ENCODE measurements around the gene MAP3K19.
"Not testable (repeated sequence)": the region's sequence is repeated elsewhere in the genome, so short reads cannot be mapped to it uniquely, and the experiment has no call there.

Gene MAP3K19, protein sequence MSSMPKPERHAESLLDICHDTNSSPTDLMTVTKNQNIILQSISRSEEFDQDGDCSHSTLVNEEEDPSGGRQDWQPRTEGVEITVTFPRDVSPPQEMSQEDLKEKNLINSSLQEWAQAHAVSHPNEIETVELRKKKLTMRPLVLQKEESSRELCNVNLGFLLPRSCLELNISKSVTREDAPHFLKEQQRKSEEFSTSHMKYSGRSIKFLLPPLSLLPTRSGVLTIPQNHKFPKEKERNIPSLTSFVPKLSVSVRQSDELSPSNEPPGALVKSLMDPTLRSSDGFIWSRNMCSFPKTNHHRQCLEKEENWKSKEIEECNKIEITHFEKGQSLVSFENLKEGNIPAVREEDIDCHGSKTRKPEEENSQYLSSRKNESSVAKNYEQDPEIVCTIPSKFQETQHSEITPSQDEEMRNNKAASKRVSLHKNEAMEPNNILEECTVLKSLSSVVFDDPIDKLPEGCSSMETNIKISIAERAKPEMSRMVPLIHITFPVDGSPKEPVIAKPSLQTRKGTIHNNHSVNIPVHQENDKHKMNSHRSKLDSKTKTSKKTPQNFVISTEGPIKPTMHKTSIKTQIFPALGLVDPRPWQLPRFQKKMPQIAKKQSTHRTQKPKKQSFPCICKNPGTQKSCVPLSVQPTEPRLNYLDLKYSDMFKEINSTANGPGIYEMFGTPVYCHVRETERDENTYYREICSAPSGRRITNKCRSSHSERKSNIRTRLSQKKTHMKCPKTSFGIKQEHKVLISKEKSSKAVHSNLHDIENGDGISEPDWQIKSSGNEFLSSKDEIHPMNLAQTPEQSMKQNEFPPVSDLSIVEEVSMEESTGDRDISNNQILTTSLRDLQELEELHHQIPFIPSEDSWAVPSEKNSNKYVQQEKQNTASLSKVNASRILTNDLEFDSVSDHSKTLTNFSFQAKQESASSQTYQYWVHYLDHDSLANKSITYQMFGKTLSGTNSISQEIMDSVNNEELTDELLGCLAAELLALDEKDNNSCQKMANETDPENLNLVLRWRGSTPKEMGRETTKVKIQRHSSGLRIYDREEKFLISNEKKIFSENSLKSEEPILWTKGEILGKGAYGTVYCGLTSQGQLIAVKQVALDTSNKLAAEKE (N-terminal part only)

DNA sequence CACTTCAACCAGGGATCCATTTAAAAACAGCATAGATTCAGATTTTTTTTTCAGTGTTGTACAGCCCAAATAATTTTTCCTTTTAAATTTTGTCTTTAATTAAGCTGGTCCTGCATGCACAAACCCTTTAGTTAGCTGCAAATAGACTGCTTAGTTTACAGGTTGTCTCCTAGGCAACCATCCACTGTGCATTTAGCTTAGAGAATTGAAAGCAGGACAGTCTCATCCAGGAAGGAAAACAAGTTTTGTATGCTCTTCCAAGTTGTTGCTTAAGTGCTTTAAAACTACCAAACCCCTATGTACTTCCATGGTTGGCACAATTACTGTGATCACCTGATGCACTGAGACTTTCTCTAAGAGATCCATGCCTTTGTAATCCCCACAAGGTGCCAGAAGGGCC, at the start of gene MAP3K19:
TSS of gene MAP3K19 (minus strand) at position 148 of the 400 bp plus-strand sequence. CDS start 22,800 bp downstream, outside the sequence.
- DNase-seq (ENCODE audit: low read depth, low spot score), result no peak

DNA sequence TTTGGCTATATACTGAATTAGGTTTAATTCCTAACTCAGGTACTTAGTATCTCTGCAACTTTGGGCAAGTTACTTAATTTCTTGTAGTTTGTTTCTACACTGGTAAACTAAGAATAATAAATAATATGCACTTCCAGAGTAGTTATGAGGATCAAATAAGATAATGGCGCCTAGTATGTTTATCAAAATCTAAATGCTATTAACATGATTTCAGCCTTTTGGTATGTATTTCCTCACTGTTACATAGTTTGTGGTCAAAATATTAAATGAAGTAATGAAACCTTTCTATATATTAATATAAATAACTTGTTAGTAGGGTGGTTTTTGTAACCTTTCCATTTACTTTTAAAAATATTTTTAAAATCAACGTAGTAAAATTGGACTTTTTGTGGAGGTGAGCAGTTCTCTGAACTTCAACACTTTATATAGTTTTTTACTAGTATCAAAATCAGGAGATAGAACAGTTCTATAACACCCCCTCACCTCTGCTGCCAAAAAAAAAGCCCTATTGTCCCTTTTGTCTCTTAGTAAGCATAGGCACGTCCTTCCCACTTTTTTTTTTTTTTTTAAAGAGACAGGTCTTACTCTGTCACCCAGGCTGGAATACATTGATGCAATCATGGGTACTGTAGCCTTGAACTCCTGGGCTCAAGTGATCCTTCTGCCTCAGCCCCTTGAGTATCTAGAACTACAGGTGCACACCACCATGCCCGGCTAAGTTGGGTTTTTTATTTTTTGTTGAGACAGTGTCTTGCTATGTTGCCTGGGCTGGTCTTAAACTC, 49.6 kb upstream of the MAP3K19 start:
- DNase-seq (ENCODE audit: low read depth, low spot score), result no peak

DNA sequence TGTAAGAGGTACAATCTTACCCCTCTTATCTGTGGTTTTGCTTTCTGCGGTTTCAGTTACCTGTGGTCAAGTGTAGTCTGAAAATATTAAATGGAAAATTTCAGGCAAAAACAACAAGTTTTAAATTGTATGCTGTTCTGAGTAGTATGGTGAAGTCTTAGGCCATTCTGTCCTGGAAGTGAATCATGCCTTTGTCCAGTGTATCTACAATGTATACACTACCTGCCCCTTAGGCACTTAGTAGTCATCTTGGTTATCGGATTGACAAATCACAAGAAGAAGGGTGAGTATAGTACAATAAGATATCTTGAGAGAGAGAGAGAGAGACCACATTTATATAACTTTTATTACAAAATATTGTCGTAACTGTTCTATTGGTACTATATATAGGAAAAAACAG, 48.3 kb upstream of the MAP3K19 start:
- DNase-seq (ENCODE audit: low read depth, low spot score), result no peak

DNA sequence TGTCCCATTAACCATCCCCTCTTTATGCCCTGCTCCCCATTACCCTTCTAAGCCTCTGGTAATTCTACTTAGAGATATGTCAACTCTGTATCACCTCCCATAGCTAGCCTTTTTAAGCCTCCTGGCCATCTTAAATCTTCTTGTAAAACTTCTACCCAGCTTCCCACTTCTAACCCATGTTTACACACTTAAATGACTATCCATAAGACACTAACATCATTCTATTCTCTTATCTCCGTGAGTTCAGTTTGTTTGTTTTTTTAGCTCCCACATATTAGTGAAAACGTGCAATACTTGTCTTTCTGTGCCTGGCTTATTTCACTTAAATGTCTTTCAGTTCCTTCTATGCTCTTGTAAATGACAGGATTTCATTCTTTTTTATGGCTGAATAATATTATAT, 47.3 kb upstream of the MAP3K19 start:
- no peak for DNase-seq (ENCODE audit: low read depth, low spot score)

DNA sequence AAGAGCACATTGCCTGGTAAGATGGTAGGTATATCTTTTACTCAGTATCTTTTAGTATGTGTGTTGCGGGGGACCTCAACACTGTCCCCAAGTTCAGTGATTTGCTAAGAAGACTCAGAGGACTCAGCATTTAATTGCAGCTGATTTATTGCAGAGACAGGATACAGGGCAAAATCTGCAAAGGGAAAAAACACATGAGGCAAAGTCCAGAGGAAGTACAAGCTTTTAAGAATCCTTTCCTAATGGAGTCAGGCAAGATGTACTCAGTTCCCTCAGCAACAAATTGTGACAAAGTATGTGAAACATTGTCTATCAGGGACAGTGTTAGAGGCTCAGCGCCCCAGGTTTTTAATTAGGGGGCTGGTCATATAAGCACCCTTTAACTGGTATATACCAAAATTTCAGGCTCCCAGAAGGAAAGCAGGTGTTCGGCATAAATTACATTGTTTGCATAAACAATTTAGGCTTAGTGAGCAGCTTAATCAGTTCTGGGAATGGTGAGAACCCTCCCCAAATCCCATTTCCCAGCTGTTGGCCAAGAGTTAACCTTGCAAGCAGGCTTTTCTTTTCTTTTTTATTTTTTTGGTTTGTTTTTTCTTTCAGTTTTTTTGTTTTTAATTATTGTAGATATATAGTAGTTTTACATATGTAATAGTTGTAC, 46.6 kb upstream of the MAP3K19 start:
- DNase-seq (ENCODE audit: low read depth, low spot score), result no peak

DNA sequence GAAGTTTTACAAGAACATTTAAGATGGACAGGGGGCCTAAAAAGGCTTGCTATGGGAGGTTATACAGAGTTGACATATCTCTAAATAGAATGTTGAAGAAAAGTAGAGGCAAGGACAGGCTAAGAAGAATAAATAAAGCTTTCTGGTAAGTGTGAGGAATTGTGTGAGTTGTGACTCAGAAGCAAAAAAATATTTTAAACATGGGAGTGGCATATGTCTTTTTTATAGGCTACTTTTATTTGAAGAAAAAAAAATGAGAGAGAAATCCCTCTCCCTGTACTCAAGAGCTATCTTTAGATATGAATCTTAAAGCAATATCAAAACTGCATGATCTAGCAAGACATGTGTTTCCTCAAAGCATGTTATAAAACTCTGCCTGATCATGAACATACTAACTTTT, 45.9 kb upstream of the MAP3K19 start:
- DNase-seq (ENCODE audit: low read depth, low spot score), result no peak

DNA sequence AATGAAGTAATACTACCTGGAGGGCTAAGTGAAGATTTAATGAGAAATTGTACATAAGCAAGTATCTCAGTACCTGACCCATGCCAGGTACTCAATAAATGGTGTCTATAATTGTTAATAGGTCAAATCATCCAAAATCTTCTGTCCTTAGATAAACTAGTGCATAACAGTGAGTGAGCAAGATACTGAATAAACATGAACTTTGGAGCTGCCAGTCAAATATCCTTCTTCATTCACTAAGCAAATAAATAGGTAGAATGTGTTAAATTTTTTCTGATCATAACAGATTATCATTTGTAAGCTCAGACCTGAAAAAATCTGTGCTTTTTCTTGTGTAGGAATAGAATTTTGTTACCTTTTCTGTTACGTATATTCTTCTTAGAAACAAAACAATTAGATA, 44.4 kb upstream of the MAP3K19 start:
- no peak for DNase-seq (ENCODE audit: low read depth, low spot score)

DNA sequence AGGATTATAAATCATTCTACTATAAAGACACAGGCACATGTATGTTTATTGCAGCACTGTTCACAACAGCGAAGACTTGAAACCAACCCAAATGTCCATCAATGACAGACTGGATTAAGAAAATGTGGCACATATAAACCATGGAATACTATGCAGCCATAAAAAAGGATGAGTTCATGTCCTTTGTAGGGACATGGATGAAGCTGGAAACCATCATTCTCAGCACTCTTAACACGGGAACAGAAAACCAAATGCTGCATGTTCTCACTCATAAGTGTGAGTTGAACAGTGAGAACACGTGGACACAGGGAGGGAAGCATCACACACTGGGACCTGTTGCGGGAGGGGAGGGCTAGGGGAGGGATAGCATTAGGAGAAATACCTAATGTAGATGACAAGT, 42.4 kb upstream of the MAP3K19 start:
- not testable (repeated sequence) for DNase-seq (ENCODE audit: low read depth, low spot score)

DNA sequence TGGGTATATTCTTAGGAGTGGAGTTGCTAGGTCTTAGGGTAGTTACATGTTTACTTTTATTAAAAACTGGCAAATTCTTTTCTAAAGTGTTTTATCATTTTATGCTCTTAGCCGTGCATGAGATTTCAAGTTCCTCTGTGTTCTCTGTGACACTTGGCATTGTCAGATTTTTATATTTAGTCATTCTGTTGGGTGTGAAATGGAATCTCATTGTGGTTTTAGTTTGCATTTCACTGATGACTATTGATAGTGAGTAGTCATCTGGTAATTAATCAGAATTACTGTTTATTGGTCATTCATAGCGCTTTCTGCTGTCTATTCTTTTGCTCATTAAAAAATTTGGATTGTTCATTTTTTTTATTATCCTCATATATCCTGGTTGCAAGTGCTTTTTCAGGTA, 39.0 kb upstream of the MAP3K19 start:
- no peak for DNase-seq (ENCODE audit: low read depth, low spot score)

DNA sequence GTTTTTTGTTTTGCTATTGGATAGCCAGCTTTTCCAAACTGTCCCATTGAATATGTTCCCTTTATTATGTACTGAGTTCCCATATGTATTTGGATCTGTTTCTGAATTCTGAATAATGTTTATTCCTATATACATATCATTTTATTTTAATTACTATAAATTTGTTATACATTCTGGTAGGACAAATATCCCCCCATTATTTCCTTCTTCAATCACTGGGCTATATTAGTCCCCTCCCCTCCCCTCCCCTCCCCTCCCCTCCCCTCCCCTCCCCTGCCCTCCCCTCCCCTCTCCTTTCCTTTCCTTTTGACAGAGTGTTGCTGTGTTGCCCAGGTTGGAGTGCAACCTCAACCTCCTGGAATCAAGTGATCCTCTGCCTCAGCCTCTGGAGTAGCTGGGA, 31.2 kb upstream of the MAP3K19 start:
- DNase-seq (ENCODE audit: low read depth, low spot score), result no peak

DNA sequence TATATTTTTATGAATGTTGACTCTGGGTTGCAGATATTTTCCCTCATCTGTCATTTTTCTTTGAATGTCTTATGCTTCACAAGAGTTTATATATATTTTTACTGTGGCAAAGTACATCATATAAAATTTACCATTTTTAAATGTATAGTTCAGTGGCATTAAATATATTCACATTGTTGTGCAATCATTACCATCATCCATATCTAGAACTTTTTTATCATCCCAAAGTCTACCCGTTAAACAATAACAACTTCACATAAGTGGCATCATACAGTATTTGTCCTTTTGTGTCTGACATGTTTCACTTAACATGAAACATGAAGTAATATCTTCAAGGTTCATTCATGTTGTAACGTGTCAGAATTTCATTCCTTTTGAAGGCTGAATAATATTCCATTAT, 29.3 kb upstream of the MAP3K19 start:
- DNase-seq (ENCODE audit: low read depth, low spot score), result no peak

DNA sequence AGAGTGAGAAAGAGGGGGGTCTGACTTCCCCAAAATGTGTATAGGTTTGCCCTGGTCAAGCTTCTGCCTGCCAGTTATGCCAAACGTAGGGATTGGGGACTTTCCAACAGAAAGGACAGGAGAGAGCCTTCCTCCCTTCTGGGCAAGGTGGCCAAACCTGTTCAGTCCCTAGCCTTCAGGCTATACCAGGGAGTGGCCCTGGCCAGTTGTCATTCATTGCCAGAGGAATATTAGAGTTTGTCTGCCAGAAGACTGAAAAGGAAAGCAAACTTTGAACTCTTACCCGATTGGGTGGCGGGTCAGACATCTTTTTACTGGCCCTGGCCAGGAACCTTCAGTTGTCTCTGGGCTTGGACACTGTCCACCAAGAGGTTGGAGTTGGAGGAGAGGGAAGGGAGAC, 27.0 kb upstream of the MAP3K19 start:
- no peak for DNase-seq (ENCODE audit: low read depth, low spot score)

DNA sequence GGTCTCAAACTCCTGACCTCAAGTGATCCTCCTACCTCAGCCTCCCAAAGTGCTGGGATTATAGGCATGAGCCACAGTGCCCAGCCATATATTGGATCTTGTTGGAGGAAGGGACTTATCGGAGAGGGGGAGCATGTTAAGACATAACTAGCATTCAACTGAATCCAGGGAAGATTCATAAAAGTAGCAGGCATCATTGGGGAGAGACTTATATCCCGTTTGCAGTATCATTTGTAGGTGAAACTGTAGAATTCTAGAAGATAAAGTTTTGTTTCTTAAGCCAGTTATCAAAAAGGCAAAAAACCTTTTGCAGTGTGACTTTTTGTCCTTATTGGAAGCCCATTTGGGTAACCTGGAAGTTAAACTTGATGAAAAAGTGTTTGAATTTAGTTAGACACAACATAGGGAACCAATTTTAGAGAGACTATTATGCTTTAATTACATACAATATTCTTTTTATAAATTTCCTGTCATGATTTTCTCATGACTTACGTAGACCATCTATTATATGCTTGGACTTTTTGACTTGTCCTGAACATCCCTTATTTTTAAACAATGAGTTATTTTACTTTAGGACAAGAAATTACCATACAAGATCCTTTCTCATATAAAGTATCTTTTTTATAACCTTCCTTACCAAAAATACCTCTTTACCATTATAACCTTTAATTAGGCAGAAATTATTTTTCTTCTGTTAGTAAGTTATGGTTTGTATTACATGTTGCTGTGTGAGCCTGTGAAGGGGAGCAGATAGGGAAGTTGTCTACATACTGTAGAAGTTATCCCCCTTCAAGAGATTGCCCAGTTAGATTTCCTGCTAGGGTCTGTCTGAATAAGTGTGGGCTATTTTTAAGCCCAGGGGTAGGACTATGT, 25.1 kb upstream of the MAP3K19 start:
- DNase-seq (ENCODE audit: low read depth, low spot score), result no peak

DNA sequence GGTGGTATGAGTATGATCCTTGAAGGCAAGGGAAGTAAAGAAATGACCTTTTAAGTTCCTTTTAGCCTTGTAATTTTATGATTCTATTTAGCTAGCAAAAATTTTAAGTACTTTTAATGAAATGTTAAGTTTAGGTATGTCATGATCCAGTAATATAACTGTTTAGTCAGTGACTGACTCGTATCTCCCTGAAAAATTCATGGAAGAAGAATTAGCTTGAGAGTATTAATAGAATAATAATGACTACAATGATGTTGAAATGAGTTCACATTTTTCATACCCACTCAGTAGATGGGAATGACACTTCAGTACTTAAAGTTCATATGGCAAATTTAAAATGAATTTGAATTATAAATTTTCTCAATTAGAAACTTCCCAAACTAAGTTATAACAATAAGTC, 19.5 kb upstream of the MAP3K19 start:
- no peak for DNase-seq (ENCODE audit: low read depth, low spot score)

DNA sequence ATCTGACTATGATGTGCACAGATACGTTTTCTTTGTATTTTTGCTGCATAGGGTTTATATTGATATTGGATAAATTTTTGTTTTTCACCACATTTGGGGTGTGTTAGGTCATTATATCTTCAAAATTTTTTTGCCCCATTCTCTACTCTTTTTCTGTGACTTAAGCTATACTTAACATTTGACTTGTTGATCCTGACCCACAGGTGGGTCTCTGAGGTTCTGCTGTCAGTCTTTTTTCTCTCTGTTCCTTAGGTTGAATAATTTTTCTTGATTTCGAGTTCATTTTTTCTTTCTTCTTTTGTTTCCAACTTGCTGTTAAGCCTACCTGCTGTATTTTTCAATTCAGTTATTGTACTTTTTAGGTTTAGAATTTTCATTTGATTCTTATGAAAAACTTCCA, 16.9 kb upstream of the MAP3K19 start:
- no peak for DNase-seq (ENCODE audit: low read depth, low spot score)

DNA sequence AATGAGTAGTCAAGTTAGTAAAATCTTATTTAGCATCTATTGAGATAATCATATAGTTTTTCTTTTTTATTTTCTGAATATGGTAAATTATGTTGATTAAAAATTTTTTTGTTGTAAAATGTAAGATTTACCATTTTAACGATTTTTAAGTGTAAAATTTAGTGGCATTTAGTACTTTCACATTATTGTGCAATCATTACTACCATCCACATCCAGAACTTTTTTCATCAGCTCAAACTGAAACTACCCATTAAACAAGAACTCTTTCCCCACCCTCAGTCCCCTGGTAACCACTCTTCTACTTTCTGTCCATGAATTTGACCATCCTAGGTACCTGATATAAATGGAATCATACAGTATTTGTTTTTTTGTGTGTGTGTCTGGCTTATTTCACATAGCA, 16.0 kb upstream of the MAP3K19 start:
- DNase-seq (ENCODE audit: low read depth, low spot score), result no peak

DNA sequence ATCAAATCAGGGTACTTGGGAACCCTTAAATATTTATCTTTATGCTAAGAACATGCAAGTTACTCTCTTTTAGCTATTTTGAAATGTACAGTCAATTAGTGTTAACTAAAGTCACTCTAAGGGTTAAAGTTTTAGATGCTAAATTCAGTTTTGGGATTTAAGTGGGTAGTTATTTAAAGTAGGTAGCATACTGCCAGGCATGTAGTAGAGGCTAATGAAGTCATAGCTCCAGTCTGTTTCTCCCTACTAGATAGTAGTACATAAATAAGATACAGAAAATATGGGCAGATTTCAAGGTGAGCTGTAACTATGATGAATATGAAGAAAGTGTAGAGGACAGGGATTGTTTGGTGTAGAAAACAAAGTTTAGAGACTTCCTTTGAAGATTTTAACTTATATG, 12.3 kb upstream of the MAP3K19 start:
- no peak for DNase-seq (ENCODE audit: low read depth, low spot score)

DNA sequence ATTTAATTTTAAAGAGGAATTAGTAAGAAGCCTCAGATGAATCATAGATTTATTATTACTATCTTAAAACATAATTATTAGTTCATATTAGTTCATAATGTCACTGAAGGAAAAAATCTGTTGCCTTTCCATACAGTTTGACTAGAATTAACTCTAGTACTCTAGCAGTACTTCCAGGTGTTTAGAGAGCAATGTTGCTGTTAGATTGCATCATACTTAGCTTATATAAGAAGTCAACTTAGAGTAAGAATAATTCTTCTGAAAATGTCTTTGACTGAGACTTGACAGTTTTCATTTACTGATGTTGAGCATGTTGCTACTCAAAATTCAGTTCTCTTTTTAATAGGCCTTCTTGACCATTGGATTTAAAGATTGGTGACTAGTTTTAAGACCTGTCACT, 9.5 kb upstream of the MAP3K19 start:
- DNase-seq (ENCODE audit: low read depth, low spot score), result no peak

DNA sequence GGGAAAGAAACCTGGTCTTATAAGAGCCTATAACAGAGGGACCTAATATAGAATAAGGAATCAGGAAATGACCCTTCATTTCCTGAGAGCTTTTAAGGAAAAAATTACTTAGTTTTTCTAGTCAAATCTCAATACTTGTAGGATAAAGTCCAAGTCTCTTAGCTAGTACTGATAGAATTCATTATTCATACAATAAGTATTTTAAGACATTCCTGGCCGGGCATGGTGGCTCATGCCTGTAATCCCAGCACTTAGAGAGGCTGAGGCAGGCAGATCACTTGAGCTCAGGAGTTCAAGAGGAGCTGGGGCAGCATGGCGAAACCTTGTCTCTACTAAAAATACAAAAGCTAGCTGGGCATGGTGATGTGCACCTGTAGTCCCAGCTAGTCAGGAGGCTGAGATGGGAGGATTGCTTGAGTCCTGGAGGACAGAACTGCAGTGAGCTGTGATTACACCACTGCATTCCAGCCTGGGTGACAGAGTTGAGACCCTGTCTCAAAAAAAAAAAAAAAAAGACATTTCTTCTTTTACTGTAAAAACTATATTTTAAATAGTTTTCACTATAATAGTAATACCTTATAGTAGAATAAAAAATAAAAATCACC, 8.0 kb upstream of the MAP3K19 start:
- DNase-seq (ENCODE audit: low read depth, low spot score), result no peak

DNA sequence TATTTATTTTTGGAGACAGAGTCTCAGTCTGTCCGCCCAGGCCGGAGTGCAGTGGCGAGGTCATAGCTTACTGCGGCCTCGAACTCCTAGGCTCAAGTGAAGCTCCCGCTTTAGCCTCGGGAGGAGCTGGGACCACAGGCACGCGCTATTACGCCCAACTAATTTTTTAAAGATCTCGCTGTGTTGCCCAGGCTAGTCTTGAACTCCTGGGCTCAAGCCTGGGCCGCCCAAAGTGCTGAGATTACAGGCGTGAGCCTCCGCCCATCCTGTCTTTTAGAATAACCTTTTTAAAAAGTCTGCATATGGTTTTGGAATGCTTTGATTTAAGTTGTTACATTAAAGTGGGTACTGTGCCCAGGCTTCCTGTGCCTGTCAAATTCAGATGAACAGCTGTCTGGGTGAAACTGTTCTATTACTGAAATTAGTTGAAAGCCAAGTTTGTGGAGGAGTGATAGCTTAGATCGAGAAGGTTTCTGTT, 5.8 kb upstream of the MAP3K19 start:
- no peak for DNase-seq (ENCODE audit: low read depth, low spot score)

Measured in iPS DF 19.7 (cell line).